HepG2 (cell line): ENCODE results near the gene WRAP73. TPM values are rescaled to one million over a fixed set of nuclear protein-coding genes. Genes with fewer than 3 reads are reported as not detected.

ENCODE experiments used
- ATAC-seq: fragments of 200-7000 bp; cut with Tn5 transposase; 3 replicates; pipeline ENCODE4 v1.9.1; 2020; ENCODE audit warnings: mild to moderate bottlenecking, moderate library complexity
- BruUV-seq: library from RNA; stranded (reverse); fragments of 400-500 nt; replicated peaks from 2 replicates; lab custom pipeline; 2021; lab: Mats Ljungman, UMichigan
- CTCF ChIA-PET: fragments of 300-600 bp; formaldehyde crosslinking; extraction: SDS; loops from one replicate; lab custom pipeline; 2021; ENCODE audit warnings: low total read pairs, inconsistent platforms, low intra/inter-chr PET ratio; lab: Yijun Ruan, JAX
- POLR2A ChIA-PET: fragments of 350-600 bp; sonication (Branson Sonifier 250); formaldehyde crosslinking; loops from one replicate; lab custom pipeline; 2020; ENCODE audit warnings: antibody characterized with exemption, inconsistent platforms; lab: Yijun Ruan, JAX
- DNase-seq: peaks from one replicate; pipeline ENCODE4 v3.0.0-alpha.2; 2015; ENCODE audit warnings: low spot score
- FAIRE-seq: peaks from 3 replicates; lab custom pipeline; 2011; peaks lifted over from hg19 to GRCh38; lab: Jason Lieb, UNC
- H2AFZ ChIP-seq: one replicate; pipeline ENCODE4 v1.6.1; 2011; ENCODE audit warnings: low read length, inconsistent platforms
- H3K27ac ChIP-seq: fragments of 300-600 bp; 3 replicates; pipeline ENCODE4 v1.8.0; 2011; ENCODE audit warnings: mixed run types, mild to moderate bottlenecking, mixed read lengths, low read length, inconsistent platforms; ENCODE audit not compliant: insufficient read depth; ENCODE audit errors: extremely low read length
- H3K27me3 ChIP-seq, 2 experiments: fragments of 200-600 bp in 1 of 2; 2 replicates in 1 of 2; 3 replicates in 1 of 2; pipeline versions ENCODE4 v1.6.0 to v1.8.0; 2011; ENCODE audit warnings: low read length in 2 of 2, mild to moderate bottlenecking in 2 of 2, moderate library complexity in 2 of 2, inconsistent platforms in 1 of 2; ENCODE audit not compliant: insufficient read depth in 2 of 2, control insufficient read depth in 1 of 2
- H3K36me3 ChIP-seq, 2 experiments: fragments of 200-600 bp in 1 of 2; replicated peaks in 1 of 2; 2 replicates in 1 of 2; 3 replicates in 1 of 2; pipeline versions ENCODE4 v1.5.1 to v1.8.0; 2011; ENCODE audit warnings: low read length in 2 of 2, inconsistent platforms in 1 of 2; ENCODE audit not compliant: insufficient read depth in 2 of 2, control insufficient read depth in 1 of 2
- H3K4me1 ChIP-seq: 2 replicates; pipeline ENCODE4 v1.5.1; 2012; ENCODE audit warnings: low read length, inconsistent platforms; ENCODE audit not compliant: insufficient read depth
- H3K4me2 ChIP-seq: 2 replicates; pipeline ENCODE4 v1.6.0; 2011; ENCODE audit warnings: low read depth, low read length, inconsistent platforms
- H3K4me3 ChIP-seq, 3 experiments: fragments of 200-600 bp in 1 of 3; sonication (generic), shearing (Covaris generic) in 1 of 3; replicated peaks in 1 of 3; 2 replicates each; pipeline ENCODE4 v1.5.1; 2011 to 2016; ENCODE audit warnings: low read length in 3 of 3, inconsistent platforms in 2 of 3, low read depth in 2 of 3, mild to moderate bottlenecking in 2 of 3, control low read depth in 1 of 3, mixed read lengths in 1 of 3; ENCODE audit not compliant: insufficient read depth in 1 of 3
- H3K79me2 ChIP-seq: one replicate; pipeline ENCODE4 v1.6.1; 2011; ENCODE audit warnings: low read length, inconsistent platforms; ENCODE audit not compliant: insufficient read depth
- H3K9ac ChIP-seq: 2 replicates; pipeline ENCODE4 v1.6.0; 2011; ENCODE audit warnings: mild to moderate bottlenecking, low read depth, low read length, inconsistent platforms; ENCODE audit not compliant: insufficient read depth
- H3K9me3 ChIP-seq: 2 replicates; pipeline ENCODE4 v1.5.1; 2012; ENCODE audit warnings: mild to moderate bottlenecking, low read length
- H4K20me1 ChIP-seq: 2 replicates; pipeline ENCODE4 v1.6.0; 2011; ENCODE audit warnings: inconsistent platforms, mild to moderate bottlenecking, low read length, moderate library complexity; ENCODE audit not compliant: insufficient read depth
- HNF4A ChIP-seq: sonication (generic); formaldehyde crosslinking; IDR thresholded peaks from 2 replicates; pipeline ENCODE4 v1.4.0; 2020; ENCODE audit warnings: missing genetic modification reagents
- IKZF1 ChIP-seq: fragments of 450-650 bp; IDR thresholded peaks from 2 replicates; pipeline ENCODE4 v1.7.1; 2016
- KDM1A ChIP-seq: IDR thresholded peaks from 2 replicates; pipeline ENCODE4 v1.6.1; 2016; ENCODE audit warnings: missing compliant biosample characterization
- MAFF ChIP-seq: IDR thresholded peaks from 2 replicates; pipeline ENCODE4 v1.6.1; 2011; ENCODE audit warnings: low read depth, low read length, improper control_type of control experiment
- NR1H2 ChIP-seq: sonication (generic); formaldehyde crosslinking; IDR thresholded peaks from 2 replicates; pipeline ENCODE4 v1.8.1; 2022; ENCODE audit warnings: low read depth, missing genetic modification reagents, borderline replicate concordance
- SP1 ChIP-seq, 2 experiments: fragments of 450-650 bp in 1 of 2; sonication (generic) in 1 of 2; formaldehyde crosslinking in 1 of 2; IDR thresholded peaks; 2 replicates each; pipeline versions ENCODE4 v1.4.0 to v1.6.1; 2016 to 2020; ENCODE audit warnings: missing genetic modification reagents in 1 of 2
- TBX2 ChIP-seq: sonication (generic); formaldehyde crosslinking; IDR thresholded peaks from 2 replicates; pipeline ENCODE4 v1.5.0; 2020; ENCODE audit warnings: missing genetic modification reagents, mild to moderate bottlenecking, borderline replicate concordance
- ZNF230 ChIP-seq: sonication (generic); formaldehyde crosslinking; IDR thresholded peaks from 2 replicates; pipeline ENCODE4 v1.4.0; 2020; ENCODE audit warnings: mild to moderate bottlenecking, missing genetic modification reagents
- ZNF256 ChIP-seq: sonication (generic); formaldehyde crosslinking; conservative IDR thresholded peaks from 2 replicates; pipeline ENCODE4 v1.4.0; 2020; ENCODE audit warnings: missing genetic modification reagents
- ZNF777 ChIP-seq: sonication (generic); formaldehyde crosslinking; IDR thresholded peaks from 2 replicates; pipeline ENCODE4 v1.4.0; 2020; ENCODE audit warnings: missing genetic modification reagents
- ZNF816 ChIP-seq: sonication (generic); formaldehyde crosslinking; IDR thresholded peaks from 2 replicates; pipeline ENCODE4 v1.8.0; 2022; ENCODE audit warnings: missing genetic modification reagents, mild to moderate bottlenecking, borderline replicate concordance
- ZSCAN31 ChIP-seq: sonication (generic); formaldehyde crosslinking; IDR thresholded peaks from 2 replicates; pipeline ENCODE4 v1.5.0; 2020; ENCODE audit warnings: low read depth, mild to moderate bottlenecking, missing genetic modification reagents
- WGBS: methylation state at CpG from one replicate; pipeline ENCODE4 v1.1.6; 2017; ENCODE audit warnings: low lambda C conversion rate; 5-methylcytosine and 5-hydroxymethylcytosine counted together
- in situ Hi-C: cut with HindIII; loops from 2 replicates; pipeline ENCODE4 v1.10.0; 2017; ENCODE audit warnings: low pct_unique_long_range_greater_than_20kb; ENCODE audit not compliant: extremely low pct_ligation_motif_present
- intact Hi-C: fragments of 100-400 bp; cut with micrococcal nuclease; formaldehyde crosslinking; loops from one replicate; pipeline ENCODE4 v1.10.0; 2022; ENCODE audit not compliant: unreplicated experiment
- polyA plus RNA-seq, 8 experiments: library from polyadenylated mRNA; depleted of rRNA in 3 of 8; stranded (reverse) in 7 of 8; unstranded in 1 of 8; fragments of >200 nt; fragmentation: Illumina TruSeq in 4 of 8; extraction: Trizol in 4 of 8; gene quantifications; 2 replicates each; pipeline versions ENCODE4 v1.2.1 to v1.2.3, GENCODE V29; 2011 to 2016; ENCODE audit warnings: low read depth in 4 of 8, missing spikeins in 1 of 8, mixed read lengths in 1 of 8; ENCODE audit not compliant: insufficient read depth in 1 of 8
- total RNA-seq, 5 experiments: library from RNA; depleted of rRNA; stranded (reverse); fragments of >200 nt; fragmentation: Illumina TruSeq; extraction: Trizol; gene quantifications; 2 replicates each; pipeline ENCODE4 v1.2.3, GENCODE V29; 2016; ENCODE audit warnings: low read depth in 1 of 5
- TF ChIP-seq, protein P1 (sequence below): sonication (generic); formaldehyde crosslinking; IDR thresholded peaks from 2 replicates; pipeline ENCODE4 v1.4.0; 2020; ENCODE audit warnings: mild to moderate bottlenecking, missing genetic modification reagents
- TF ChIP-seq, protein P2 (sequence below): sonication (generic); formaldehyde crosslinking; IDR thresholded peaks from 2 replicates; pipeline ENCODE4 v1.4.0; 2020; ENCODE audit warnings: missing genetic modification reagents
- TF ChIP-seq, protein P3 (sequence below): sonication (generic); formaldehyde crosslinking; conservative IDR thresholded peaks from 2 replicates; pipeline ENCODE4 v1.8.0; 2022; ENCODE audit warnings: missing genetic modification reagents

Gene WRAP73
- total and polyA plus RNA-seq, 2 of the 13 experiments (the other 11 are each of a cell fraction or from before 2014, with no cell fraction given): 18.1 to 40.4 TPM

DNA sequence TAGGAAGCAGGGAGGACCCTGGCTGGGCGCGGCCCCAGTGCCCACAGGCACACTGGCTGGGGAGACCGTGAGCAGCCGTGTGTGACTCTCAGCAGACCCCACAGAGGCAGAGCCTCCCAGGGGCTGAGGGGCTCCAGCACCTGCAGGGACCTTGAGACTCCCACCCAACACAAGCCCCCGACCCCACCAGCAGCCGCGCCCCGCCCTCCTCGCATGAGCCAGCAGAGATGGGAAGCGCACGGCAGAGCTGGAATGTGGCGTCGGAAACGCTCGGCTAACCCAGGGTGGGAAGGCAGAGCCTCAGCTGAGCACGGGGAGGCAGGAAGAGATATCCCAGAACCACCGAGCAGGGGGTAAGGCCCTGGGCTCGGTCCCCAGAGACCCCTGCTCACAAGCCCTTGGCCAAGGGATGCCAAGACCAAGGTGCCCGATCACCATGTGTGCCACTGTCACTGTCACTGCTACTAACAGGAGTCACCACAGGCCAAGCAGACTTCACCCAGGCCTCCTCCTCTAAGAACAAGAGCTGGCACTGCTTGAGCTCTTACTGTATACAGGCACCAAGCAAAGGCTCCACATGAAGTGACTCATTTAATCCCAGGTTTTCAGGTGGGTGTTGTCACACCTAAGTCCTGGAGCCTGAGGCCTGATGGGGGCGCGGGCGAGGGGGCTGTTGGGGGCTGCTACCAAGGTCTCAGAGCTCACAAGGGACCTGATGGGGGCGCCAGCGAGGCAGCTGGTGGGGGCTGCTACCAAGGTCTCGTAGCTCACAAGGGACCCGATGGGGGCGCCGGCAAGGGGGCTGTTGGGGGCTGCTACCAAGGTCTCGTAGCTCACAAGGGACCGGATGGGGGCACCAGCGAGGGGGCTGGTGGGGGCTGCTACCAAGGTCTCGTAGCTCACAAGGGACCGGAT, 58.7 kb downstream of the WRAP73 start:
- no peak for FAIRE-seq
- Histone ChIP-seq H2AFZ (no peak overlapping the region), H3K9me3 (no peaks in the 10 kb centered on the region), H3K4me1 (peaks cover 27% of the 10 kb centered on the region), H3K4me3 (no peak overlapping the region), H3K79me2 (no peaks in the 10 kb centered on the region), H3K27me3 (peaks cover 15 to 65% of the 10 kb centered on the region in 2 experiments), H3K27ac (no peak overlapping the region), H3K36me3 (no peaks in the 10 kb centered on the region), H3K4me2 (no peak overlapping the region), H3K9ac (no peak overlapping the region), H4K20me1 (no peaks in the 10 kb centered on the region; the same call in 1 of the 2 replicates)
- CTCF ChIA-PET: interaction anchor here (1.2 kb wide), 1 partner anchor 28 kb away, joined by 3 read pairs; no protein-coding TSS in a partner anchor
- no peak for TF ChIP-seq MAFF
- TF ChIP-seq ZNF816 (CRISPR knock-in tag): no peak
- TF ChIP-seq HNF4A (CRISPR knock-in tag): no peak
- no peak for TF ChIP-seq SP1 (IDR thresholded peaks at IDR 0.05)
- TF ChIP-seq SP1 (CRISPR knock-in tag; IDR thresholded peaks at IDR 0.05): no peak
- no peak for TF ChIP-seq ZNF256 (CRISPR knock-in tag)
- no peak for TF ChIP-seq ZSCAN31 (CRISPR knock-in tag)
- TF ChIP-seq NR1H2 (CRISPR knock-in tag): no peak
- TF ChIP-seq KDM1A (CRISPR knock-in tag): no peak
- TF ChIP-seq ZNF230 (CRISPR knock-in tag): no peak
- TF ChIP-seq IKZF1: no peak
- no peak for TF ChIP-seq TBX2 (CRISPR knock-in tag)
- TF ChIP-seq, protein P1, sequence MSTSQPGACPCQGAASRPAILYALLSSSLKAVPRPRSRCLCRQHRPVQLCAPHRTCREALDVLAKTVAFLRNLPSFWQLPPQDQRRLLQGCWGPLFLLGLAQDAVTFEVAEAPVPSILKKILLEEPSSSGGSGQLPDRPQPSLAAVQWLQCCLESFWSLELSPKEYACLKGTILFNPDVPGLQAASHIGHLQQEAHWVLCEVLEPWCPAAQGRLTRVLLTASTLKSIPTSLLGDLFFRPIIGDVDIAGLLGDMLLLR (CRISPR knock-in tag): no peak
- TF ChIP-seq ZNF777 (CRISPR knock-in tag): no peak
- TF ChIP-seq, protein P2, sequence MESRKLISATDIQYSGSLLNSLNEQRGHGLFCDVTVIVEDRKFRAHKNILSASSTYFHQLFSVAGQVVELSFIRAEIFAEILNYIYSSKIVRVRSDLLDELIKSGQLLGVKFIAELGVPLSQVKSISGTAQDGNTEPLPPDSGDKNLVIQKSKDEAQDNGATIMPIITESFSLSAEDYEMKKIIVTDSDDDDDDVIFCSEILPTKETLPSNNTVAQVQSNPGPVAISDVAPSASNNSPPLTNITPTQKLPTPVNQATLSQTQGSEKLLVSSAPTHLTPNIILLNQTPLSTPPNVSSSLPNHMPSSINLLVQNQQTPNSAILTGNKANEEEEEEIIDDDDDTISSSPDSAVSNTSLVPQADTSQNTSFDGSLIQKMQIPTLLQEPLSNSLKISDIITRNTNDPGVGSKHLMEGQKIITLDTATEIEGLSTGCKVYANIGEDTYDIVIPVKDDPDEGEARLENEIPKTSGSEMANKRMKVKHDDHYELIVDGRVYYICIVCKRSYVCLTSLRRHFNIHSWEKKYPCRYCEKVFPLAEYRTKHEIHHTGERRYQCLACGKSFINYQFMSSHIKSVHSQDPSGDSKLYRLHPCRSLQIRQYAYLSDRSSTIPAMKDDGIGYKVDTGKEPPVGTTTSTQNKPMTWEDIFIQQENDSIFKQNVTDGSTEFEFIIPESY (CRISPR knock-in tag): no peak
- TF ChIP-seq, protein P3, sequence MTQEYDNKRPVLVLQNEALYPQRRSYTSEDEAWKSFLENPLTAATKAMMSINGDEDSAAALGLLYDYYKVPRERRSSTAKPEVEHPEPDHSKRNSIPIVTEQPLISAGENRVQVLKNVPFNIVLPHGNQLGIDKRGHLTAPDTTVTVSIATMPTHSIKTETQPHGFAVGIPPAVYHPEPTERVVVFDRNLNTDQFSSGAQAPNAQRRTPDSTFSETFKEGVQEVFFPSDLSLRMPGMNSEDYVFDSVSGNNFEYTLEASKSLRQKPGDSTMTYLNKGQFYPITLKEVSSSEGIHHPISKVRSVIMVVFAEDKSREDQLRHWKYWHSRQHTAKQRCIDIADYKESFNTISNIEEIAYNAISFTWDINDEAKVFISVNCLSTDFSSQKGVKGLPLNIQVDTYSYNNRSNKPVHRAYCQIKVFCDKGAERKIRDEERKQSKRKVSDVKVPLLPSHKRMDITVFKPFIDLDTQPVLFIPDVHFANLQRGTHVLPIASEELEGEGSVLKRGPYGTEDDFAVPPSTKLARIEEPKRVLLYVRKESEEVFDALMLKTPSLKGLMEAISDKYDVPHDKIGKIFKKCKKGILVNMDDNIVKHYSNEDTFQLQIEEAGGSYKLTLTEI (CRISPR knock-in tag): no peak
- WGBS: no CpG with 5 or more reads among the region's 33 CpGs
- DNase-seq: no peak
- POLR2A ChIA-PET: no interaction called here
- in situ Hi-C loops (no loop called here), intact Hi-C loops (no loop called here)
- ATAC-seq: no peak; the same call in 2 of the 3 replicates
- BruUV-seq: no TSS peak
